Testis (tissue), 2 donors: ENCODE measurements around the gene TNIP3.

Experiments
- POLR2A ChIP-seq: fragments of 450-650 bp; IDR thresholded peaks from one replicate; pipeline ENCODE4 v1.6.1; 2017; ENCODE audit warnings: antibody characterized with exemption, mild to moderate bottlenecking, moderate library complexity
- TF ChIP-seq, protein P1 (sequence below), 3 experiments: fragments of 450-650 bp in 2 of 3; fragments of 200-600 bp in 1 of 3; sonication (generic) in 1 of 3; IDR thresholded peaks; one replicate each; pipeline ENCODE4 v1.5.1; 2016 to 2019; ENCODE audit warnings: antibody characterized with exemption in 3 of 3, mild to moderate bottlenecking in 2 of 3, moderate library complexity in 1 of 3

DNA sequence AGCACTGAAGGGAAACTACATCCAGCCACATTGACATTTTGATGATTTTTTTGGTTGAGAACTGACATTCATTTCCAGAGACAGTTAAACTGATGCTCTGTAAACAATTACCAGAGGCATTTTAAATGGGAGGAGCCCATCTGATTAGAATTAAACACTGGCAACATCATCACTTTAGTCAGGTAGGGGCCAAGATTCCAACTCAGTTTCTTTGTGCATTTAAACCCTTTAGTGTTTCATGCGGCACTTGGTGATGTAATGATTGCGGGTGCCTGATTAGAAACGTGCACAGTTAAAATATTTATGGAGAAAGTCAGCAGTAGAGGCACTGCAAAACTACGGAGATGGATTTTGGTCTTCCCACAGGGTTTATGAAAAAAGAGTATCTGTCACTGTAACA is 16.1 kb downstream of the TNIP3 start:
- TF ChIP-seq, protein P1, sequence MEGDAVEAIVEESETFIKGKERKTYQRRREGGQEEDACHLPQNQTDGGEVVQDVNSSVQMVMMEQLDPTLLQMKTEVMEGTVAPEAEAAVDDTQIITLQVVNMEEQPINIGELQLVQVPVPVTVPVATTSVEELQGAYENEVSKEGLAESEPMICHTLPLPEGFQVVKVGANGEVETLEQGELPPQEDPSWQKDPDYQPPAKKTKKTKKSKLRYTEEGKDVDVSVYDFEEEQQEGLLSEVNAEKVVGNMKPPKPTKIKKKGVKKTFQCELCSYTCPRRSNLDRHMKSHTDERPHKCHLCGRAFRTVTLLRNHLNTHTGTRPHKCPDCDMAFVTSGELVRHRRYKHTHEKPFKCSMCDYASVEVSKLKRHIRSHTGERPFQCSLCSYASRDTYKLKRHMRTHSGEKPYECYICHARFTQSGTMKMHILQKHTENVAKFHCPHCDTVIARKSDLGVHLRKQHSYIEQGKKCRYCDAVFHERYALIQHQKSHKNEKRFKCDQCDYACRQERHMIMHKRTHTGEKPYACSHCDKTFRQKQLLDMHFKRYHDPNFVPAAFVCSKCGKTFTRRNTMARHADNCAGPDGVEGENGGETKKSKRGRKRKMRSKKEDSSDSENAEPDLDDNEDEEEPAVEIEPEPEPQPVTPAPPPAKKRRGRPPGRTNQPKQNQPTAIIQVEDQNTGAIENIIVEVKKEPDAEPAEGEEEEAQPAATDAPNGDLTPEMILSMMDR (IDR thresholded peaks at IDR 0.05): no peak
- no peak for TF ChIP-seq POLR2A
